HG03354 (cell line): Measurements from ENCODE around the gene IZUMO1.
"Not testable (repeated sequence)": the region's sequence is repeated elsewhere in the genome, so short reads cannot be mapped to it uniquely, and the experiment has no call there.

Source experiments
- ATAC-seq: cut with Tn5 transposase; IDR thresholded peaks from one replicate; pipeline ENCODE4 v1.9.1; 2021; ENCODE audit warnings: mild to moderate bottlenecking; ENCODE audit not compliant: unreplicated experiment, poor library complexity, severe bottlenecking

Gene IZUMO1

DNA sequence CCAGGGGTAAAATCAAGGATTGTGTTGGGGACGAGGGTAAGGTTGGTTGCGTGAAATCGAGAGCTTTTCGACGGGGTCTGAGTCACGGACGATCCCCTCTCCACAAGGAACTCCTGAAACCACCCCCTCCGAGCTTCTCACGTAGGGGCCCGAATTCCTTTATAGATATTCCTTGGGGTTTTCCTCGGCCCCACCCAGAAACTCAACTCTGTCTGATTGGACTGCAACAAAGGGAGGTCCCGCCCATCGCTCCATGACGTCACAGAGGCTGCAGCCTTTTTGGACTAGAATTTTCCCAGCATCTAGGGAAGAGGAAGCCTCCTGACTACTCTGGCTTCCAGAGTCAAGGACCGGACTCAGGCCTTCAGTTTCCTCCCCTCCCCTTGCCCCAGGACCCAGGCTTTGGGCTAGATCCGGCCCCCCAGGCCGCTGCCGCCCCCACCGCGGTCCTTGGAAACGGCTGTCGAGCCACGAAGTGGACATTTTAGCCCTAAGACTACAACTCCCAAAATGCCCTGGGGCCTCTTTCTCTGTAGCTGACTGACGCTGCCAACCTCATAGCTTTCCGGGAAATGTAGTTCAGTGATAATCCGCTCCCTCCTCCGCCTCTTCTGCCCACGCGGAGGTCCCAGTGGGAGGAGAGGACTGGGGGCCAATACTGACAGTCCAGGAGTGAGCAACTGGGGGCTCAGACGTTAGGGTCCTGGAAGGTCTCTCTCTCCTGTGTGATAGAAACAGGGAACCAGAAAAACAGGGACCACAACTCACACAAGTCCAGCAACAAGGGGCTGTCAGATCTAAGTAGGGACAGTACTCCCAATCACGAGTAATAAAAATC, at the start of gene IZUMO1:
IZUMO1 (minus strand) TSS at position 172 of the 838 bp plus-strand sequence. CDS start 1,050 bp downstream, outside the sequence.
- no peak for ATAC-seq

DNA sequence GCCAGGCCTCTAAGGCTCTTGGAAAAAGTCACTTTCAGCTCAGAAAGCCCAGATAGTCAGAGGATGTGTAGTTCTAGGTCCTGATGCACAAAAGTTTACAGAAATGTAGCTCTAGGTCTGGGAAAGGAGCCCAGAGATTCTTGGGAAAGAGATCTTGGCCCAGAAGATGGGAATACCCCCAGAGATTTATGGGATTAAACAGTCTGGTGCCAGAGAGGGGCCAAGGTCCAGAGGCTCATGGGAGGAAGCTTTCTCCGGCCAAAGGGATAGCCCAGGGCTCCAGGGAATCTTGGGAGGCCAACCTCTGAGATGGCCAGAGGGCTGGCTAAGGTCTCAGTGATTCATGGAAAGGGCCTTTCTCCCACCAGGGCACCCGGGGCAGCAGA, 49.0 kb upstream of the IZUMO1 start:
- ATAC-seq = no peak

GRCh38 chr19:48795055-48795684, 48.5 kb upstream of the IZUMO1 start:
- ATAC-seq = peak; percentile 89

DNA sequence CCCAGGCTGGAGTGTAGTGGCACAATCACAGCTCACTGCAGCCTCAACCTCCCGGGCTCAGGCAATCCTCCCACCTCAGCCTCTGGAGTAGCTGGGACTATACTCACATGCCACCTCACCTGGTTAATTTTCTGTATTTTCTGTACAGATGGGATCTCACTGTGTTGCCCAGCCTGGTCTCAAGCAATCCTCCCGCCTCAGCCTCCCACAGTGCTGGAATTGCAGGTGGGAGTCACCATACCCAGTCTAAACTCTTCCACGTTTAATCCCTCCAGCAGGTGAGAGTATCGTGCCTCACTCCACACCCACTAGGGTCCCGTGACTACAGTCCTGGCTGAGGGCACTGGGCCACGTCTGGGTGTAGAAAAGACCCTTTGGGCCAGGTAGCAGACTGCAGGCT, 47.6 kb upstream of the IZUMO1 start:
- ATAC-seq = no peak

- no peak for ATAC-seq
These were observed 46.6 kb upstream of the IZUMO1 start for GRCh38 chr19:48793271-48793670.

DNA sequence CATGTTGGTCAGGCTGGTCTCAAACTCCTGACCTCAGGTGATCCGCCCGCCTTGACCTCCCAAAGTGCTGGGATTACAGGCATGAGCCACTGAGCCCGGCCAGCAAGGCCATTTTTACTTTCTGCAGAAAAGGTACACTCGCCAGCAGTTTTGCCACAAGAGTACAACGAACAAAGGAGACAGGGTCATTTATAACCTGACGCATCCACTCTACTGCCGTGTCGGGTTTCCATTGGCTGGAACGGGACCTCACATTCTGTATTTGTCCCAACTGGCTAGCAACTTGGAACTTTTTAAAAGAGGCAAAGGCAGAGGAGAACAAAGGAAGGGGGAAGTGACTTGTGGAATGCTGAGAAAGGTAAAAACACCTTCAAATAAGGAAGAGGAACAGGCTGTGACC, 40.6 kb upstream of the IZUMO1 start:
- not testable (repeated sequence) for ATAC-seq

DNA sequence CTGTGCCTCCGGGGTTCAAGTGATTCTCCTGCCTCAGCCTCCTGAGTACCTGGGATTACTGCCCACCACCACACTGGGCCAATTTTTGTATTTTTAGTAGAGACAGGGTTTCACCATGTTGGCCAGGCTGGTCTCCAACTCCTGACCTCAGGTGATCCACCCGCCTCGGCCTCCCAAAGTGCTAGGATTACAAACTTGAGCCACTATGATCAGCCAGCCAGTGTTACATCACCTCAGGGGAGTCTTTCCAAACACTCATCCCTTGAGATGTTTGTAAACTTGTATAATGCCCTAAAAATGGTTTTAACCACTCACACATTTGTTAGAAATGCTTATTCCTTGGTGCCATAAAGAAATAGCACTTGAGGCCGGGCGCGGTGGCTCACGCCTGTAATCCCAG, 39.7 kb upstream of the IZUMO1 start:
- ATAC-seq = not testable (repeated sequence)

- ATAC-seq = no peak
These were observed 37.8 kb upstream of the IZUMO1 start for GRCh38 chr19:48784527-48784926.

- no peak for ATAC-seq
These were observed 34.1 kb upstream of the IZUMO1 start for GRCh38 chr19:48780631-48781391.

- ATAC-seq = no peak
These were observed 32.9 kb upstream of the IZUMO1 start for GRCh38 chr19:48779636-48780035.

DNA sequence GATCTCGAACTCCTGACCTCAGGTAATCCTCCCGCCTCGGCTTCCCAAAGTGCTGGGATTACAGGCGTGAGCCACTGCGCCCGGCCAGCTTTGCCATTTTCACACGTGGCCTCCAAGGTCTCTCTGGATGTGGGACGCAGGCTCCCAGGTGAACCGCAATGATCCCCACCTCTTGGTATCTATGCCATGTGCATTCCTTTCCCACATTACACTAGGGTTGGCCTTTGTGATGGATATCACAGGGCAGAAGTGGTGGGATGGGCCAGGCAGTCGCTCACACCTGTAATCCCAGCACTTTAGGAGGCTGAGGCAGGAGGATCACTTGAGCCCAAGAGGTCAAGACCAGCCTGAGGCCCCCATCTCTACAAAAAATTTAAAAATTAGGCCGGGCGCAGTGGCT, 31.0 kb upstream of the IZUMO1 start:
- ATAC-seq = no peak

GRCh38 chr19:48777139-48777538, 30.4 kb upstream of the IZUMO1 start:
- ATAC-seq = no peak

GRCh38 chr19:48772503-48772953, 25.8 kb upstream of the IZUMO1 start:
- no peak for ATAC-seq

- ATAC-seq = no peak
These were observed 24.2 kb upstream of the IZUMO1 start for GRCh38 chr19:48770734-48771472.

DNA sequence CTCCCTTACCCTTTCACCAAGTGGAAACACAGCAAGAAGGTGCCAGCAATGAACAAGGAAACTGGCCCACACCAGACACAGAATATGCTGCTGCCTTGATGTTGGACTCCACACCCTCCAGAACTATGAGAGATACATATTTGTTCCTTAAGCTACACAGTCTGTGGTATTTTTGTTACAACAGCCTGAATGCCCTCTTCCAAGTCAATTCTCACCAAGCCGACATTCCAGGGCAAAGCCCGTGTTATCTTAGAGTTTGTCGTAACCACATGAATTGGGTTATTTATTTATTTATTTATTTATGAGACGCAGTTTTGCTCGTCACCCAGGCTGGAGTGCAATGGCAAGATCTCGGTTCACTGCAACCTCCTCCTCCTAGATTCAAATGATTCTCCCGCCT, 23.6 kb upstream of the IZUMO1 start:
- no peak for ATAC-seq

GRCh38 chr19:48768994-48769713, 22.4 kb upstream of the IZUMO1 start:
- no peak for ATAC-seq

DNA sequence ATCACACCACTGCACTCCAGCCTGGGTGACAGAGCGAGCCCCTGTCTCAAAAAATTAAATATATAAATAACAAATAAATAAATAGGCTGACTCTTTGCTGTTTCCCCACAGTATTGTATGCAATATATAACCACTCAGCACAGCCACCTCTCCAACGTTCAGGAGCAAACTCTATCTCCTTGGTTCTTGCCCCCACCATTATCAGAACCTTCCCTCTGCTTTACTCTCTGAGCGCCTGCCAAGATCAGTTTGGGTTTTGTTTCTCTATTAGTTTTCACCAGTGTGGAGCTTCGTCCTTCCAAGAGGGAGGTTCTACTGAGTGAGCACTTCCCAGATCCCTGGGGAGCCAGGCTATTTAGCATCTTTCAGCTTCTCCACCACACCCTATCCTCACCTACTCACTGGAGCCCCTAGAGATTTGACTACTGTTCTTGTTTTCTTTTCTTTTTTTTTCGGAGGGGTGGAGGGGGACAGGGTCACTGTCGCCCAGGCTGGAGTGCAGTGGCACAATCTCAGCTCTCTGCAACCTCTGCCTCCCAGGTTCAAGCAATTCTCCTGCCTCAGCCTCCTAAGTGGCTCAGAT, 21.6 kb upstream of the IZUMO1 start:
- ATAC-seq = not testable (repeated sequence)

- not testable (repeated sequence) for ATAC-seq
These were observed 19.1 kb upstream of the IZUMO1 start for GRCh38 chr19:48765816-48766215.
